GM23248 (cell line): ENCODE measurements around the gene CYB5R2.

Source experiments
- EZH2 ChIP-seq: fragments of 200-600 bp; sonication (generic); IDR thresholded peaks from 2 replicates; pipeline ENCODE4 v1.6.1; 2018; ENCODE audit warnings: antibody characterized with exemption, mild to moderate bottlenecking; ENCODE audit not compliant: insufficient read depth, poor library complexity, severe bottlenecking
- EZH2phosphoT487 ChIP-seq: fragments of 200-600 bp; sonication (generic); IDR thresholded peaks from 2 replicates; pipeline ENCODE4 v1.6.1; 2018; ENCODE audit warnings: antibody characterized with exemption, moderate library complexity, mild to moderate bottlenecking, low read depth; ENCODE audit not compliant: insufficient read depth

- TF ChIP-seq EZH2phosphoT487 (no peak), EZH2 (no peak)
Measured at GRCh38 chr11:7617032-7617431, 56.3 kb downstream of the CYB5R2 start.
